Mesenteric fat pad (tissue), 1 donor: ENCODE data around the gene PHACTR1. TPM values are rescaled to one million over a fixed set of nuclear protein-coding genes. Genes with fewer than 3 reads are reported as not detected.

Experiments
- DNase-seq: peaks from one replicate; pipeline ENCODE4 v3.0.0-alpha.2; 2020; ENCODE audit warnings: low spot score
- total RNA-seq: library from RNA; stranded (reverse); fragmentation: NEBNext Ultra II Directional; extraction: Animal tissue kit (Norgen Biotek cat#: 25700); gene quantifications from one replicate; pipeline ENCODE4 v1.2.1, GENCODE V29; 2021
- donor health status: DM: yes; HTN: yes; CAD: no.

Gene PHACTR1
- total RNA-seq, 1 donor from 2014 or later, result 10.8 TPM

- no peak for DNase-seq
Observed at GRCh38 chr6:12848964-12849808, 132.6 kb downstream of the PHACTR1 start.

DNA sequence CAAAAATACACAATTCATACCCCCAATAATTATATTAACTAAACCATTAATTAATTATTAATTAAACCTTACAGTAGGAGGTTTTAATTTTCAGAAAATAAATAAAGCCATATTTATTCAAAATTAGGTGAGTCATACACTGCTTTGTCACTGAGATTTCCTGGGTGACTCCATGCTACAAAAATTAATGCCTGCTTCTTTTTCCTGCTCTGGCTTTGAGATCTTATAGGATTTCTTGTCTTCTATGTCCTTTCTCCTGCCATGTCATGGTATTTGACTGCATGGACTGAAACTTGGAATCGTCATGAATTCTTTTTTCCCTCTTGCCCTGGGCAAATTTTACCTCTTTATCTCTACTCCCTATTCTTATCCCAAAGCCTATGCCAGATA, 133.2 kb downstream of the PHACTR1 start:
- DNase-seq, result no peak

- DNase-seq, result no peak
Observed at GRCh38 chr6:12851123-12851695, 134.6 kb downstream of the PHACTR1 start.

- no peak for DNase-seq
Observed at GRCh38 chr6:12861603-12862002, 145.0 kb downstream of the PHACTR1 start.

GRCh38 chr6:12865117-12865516, 148.6 kb downstream of the PHACTR1 start:
- no peak for DNase-seq

DNA sequence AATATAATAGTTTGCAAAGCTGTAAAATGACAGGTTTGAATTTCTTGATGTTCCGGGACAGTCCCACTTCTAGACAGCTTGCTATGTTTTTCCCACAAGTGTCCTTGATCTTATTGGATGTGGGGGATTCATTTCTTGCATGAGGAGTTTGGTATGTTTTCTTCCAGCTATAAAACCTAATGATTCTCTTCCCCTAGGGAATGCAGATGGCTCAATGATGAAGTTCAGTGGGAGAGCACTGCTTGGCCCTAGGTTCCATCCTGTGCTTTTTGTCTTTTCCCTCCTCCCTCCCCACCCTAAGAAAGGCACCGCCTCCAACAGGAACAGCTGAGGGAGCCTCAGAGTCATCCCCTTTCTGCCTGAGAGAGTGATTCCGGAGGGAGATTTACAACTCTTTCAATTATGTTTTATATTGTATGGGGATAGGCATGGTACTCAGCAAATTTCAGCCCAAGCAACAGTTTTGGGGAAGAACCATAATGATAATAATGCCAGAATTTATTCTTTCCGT, 149.2 kb downstream of the PHACTR1 start:
- no peak for DNase-seq

DNA sequence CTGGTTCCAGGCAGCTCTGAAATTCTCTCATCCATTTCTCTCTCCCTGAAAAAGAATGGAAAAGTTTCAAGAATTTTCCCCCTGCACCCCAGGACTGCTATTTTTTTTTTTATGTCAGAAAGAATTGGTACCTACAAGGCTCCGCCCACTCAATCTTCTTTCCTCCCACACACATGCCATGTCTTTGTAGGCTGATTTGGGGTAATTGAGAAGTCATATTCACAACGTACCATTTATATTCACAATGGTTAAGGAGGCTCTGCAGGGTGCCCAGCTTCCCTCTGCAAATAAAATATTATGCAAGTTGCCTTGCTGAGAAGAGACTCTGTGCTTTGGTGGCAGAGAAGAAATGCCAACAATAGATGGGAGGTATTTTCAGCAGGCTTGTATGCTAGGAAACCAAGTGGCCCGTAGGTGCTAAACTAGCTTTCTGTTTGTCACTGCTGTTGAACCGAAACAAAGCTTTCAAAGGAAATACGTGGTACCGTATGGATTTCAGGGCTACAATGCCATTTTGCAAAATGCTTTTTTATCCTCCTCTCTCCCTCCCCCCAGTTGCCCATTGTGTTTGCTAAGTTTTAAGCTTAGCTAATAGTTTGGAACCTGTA, 150.0 kb downstream of the PHACTR1 start:
- DNase-seq, result no peak

DNA sequence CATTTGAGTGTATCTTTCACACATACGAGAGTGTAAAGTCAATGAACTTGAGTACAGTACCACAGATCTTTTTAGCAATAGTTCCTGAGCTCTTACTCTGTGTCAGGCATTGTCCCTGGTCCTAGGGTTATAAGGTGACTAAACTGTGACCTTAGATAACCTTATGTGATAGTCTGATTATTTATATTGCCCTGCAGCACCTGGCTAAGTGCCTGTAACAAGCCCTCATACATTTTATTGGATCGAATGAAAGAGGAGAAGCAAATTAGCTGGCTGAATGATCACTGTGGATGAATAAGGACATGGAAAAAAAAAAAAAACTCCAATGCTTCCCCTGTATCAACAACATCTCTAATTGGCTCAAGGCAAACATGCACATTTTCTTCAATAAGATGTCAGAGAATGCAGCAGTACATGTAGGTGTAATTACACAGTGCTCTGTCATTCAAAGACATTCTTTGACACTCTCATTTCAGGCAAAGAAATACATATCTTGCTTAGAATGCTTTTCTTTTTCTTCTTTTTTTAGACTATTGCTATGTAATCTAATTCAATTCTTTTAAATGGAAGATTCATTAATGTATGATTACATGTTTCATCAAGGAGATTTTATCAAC, 153.4 kb downstream of the PHACTR1 start:
- no peak for DNase-seq

DNA sequence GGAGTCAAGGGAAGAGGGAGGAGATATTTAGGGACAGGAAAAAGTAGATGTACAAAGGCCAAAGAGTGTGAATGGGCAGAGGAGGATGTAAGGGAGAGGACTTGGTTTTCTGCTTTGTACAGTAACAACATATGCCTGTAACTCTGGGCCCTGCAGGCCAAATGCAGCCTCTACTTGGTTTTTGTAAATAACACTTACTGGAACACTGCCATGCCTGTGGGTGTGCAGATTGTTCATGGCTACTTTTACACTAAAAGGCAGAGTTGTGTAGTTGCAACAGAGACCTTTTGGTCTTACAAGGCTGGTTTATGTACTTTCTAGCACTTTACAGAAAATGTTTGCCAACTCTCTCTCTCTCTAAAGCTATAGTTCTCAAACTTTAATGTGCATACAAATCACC, 157.1 kb downstream of the PHACTR1 start:
- DNase-seq, result no peak

GRCh38 chr6:12875051-12875450, 158.5 kb downstream of the PHACTR1 start:
- no peak for DNase-seq

GRCh38 chr6:12878741-12879140, 162.2 kb downstream of the PHACTR1 start:
- DNase-seq, result no peak

DNA sequence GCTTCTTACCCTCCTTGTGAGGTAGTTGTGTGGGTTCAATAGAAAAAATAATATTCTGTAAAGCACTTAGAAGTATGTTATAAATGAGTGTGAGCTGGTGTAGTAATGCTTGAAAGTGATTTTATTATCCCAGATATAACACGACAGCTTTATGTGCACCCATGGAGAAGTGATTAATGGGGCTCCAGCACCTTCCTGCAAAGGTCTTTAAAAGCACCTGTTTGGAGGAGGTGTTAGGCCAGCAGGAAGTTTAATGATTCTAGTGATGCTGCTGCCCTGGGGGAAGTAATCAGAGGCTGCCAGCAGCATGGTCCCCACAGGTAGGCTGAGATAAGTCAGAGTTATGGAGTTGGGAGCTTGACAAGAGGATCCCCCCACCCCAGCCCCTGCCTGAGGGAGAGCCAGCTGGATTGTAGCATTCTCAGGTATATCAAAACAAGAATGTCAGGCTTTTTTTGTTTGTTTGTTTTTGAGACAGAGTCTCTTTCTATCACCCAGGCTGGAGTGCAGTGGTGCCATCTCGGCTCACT, 166.3 kb downstream of the PHACTR1 start:
- no peak for DNase-seq

DNA sequence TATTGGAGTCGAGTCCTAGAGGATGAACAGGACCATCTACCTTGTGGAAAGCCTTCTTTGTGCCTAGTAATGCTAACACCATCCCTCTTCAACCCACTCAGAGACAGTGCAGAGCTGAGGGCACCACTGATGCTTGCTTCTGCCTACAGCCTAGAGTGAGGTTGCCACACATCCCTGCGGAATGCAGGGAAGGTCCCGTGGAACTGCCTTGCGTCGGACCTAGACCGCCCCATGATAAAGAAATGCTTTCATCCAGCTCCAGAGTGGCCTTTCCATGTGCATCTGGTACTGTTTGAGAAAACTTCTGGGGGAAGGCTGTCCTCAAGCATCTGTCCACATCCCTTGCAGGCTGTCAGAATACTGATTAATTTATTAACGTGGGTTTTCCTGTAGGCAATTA, 168.4 kb downstream of the PHACTR1 start:
- no peak for DNase-seq

DNA sequence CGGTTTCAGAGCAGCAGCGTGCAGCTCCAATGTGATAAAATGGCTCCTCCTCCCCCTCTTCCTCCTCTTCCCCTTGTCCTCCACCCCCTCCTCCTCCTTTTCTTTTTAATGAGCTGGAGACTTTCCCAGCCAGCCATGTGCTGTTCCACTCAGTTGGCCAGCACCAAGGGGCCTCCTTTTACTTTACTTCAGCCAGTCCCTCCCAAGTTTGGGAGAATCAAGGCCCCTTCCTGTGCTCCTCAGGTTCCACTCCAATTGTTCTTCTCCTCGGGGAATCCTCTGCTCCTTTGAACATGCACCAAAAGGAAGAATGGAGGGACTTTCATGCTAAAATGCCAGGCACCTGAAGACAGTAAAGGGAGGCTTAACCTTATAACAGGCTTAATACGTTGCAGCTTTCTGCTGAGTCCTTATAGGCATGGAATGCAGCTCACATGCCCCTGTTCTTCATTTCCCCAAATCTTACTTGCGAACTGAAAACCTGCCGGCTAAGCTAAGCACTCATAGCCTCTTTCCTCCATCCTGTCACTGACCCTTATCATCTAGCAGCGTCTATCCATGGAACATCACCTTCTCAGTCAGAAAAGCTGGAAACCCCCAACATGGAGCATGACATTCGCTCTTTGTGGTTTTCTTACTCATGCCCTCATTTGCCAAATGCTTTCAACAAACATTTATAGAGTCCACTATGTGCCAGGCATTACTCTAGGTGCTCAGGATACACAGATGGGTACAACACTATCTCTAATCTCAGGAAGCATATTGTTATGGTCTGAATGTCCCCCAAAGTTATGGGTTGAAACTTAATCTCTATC, 170.6 kb downstream of the PHACTR1 start:
- no peak for DNase-seq

DNA sequence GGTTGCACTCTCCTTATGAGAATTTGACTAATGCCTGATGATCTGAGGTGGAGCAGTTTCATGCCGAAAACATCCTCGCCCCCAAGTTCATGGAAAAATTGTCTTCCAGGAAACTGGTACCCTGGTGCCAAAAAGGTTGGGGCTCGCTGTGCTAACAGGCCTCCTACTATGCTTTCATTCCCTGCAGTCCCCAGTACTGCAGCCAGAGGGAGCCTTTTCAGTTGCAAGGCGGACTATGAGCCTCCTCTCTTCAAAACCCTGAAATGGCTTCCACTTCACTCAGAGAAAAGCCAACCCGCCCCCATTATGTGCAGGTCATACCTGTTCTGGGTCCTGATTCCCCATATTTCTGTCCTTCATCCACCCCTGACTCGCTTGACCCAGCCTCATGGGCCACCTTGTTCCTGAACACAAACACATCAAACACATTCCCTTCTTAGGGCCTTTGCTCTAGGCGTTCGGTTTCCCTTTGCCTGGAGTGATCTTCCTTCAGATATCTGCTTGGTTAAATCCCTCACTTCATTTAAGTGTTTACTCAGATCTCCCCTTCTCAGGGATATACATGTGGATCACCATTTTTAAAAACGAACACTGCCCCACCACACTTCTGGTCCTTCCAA, 173.7 kb downstream of the PHACTR1 start:
- DNase-seq, result no peak

- DNase-seq, result no peak
Observed at GRCh38 chr6:12891595-12891994, 175.0 kb downstream of the PHACTR1 start.

- DNase-seq, result no peak
Observed at GRCh38 chr6:12892151-12892550, 175.6 kb downstream of the PHACTR1 start.

DNA sequence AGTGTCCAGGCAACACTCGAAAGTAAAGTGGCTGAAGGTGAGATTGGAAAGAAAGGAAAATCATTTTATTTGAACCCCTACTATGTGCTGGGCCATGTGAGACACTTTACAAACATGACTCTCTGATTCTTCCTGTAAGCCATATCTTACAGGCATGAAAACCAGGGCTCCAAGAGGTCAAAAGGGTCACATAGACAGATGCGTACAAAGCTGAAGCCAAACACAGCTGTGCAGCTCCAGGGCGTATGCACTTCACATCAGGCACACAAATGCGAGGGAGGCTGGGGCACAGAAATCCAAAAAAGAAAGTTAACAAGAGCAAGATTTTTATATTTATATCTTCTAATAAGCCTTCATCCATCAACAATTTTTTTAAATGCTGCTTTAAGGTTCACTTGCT, 176.5 kb downstream of the PHACTR1 start:
- no peak for DNase-seq

DNA sequence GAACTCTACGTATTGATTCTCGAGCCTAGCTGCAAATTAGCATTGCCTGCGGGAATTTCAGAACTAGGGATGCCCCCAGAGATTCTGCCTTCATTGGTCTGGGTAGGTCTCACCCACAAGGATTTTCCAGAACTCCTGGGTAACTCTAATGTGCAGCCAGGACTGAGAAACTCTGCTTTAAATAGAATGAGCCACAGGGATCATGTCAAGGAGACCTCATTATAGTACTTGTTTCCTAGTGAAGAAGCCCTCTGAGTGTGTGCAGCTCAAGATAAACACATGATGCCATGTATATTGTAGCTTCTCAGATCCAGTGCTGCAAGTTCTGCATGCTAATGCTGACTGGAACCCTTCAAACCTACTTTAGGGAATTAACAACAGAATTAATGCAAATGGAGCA, 179.2 kb downstream of the PHACTR1 start:
- no peak for DNase-seq

DNA sequence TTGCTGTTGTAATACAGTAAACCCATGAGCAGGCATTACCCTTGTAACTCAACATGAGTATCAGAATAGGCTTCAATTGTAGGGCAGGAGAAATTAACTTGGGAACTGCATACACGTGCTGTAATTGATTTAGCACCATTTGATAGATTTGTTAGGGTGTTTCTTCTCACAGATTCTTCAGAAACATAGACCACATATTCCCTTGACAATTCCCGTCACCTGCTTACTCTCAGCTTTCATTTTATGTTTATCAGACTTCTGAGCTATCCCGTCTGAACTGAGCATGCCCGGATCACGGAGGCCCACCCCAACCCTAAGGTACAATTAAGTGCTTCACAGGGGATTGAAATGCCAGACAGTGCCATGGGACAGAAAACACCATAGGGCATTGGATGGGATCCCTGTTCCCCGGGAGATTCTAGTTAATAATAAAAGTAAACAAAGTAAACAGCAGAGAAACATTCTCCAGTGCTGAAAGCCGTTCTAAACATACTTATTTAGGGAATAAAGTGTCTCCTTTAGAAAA, 179.7 kb downstream of the PHACTR1 start:
- no peak for DNase-seq
